NCI-H748 treated with DMSO at 0.1 percent for 48 hours (cell line): ENCODE results near the gene THRB.

Experiments
- DNase-seq: peaks from one replicate; lab custom pipeline; 2025; lab: John Stamatoyannopoulos, UW

The THRB gene

DNA sequence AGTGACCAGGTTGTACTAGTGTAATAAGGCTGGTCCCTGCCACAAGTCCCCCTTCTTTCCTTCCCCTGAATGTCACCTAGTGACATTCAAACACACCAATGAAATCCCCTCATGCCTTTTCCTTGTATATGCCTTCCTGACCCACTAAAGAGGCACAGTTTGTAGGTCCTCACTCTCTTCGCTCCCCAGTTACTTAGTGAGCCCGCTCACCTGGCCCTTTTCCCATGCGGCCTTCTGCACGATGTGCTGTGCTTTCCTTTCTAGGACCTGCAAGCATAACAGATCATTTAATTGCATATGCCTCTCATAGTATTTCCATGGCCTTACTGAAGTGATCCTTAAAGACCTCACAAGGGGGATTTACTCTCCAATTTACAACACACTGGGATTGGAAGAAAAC is 146.3 kb downstream of the THRB start:
- no peak for DNase-seq

DNA sequence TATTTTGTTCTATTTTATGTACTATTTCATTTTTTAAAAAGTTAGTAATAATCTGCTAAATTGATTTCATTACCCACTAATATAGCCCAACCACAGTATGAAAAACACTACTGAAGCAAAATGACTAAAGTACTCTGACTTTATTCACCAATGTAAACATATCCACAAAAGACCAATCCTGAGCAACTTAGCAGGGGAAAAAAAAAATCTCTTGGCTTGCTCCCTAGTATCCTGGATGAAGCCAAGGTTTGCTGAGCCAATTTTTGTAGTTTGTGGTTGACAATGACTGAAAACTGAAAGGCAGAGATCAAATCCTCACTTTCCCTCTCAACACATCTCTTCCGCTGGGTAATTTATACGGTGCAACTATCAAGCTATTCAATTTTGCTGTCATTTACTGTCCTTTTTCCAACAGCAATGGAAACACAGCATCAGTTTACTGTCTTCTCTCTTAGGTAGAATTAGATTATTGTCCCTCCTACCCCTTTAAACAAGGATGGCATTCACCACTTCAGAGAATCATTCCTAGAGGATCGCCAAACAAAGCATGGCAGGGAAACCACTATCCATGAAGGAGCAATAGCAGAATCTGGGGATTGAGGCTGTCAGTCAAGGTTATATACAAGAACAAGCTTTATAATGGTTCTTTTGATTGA is 149.7 kb downstream of the THRB start:
- DNase-seq = no peak

DNA sequence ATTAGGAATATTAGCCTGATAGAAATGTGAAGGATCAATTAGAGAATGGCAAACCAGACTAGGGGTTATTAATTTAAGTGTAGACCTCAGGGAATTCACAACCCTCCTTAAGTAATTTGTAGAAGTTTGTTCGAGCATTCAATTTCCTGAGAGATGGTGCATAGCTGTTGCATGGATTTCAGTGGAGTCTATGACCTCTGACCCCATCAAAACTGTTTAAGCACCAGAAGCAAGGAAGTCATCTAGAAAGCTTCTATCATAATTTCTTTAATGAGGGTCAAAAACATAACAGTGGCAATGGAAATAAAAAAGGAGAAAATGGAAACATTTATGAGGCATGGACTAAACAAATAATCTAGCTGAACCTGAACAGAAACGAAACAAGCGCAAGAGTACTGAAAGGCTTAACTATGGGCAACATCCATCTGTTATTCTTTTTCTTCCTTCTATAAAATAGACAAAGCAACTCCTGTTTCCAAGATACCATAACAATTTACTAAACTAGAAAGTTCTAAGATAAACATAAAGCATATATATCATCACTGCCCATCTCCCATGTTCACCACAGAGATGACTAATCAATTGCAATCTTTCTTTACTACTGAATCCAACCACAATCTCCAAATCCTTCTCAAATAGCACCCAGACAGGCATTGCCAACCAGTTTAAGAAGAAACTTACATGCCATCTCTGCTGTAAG is 151.4 kb downstream of the THRB start:
- DNase-seq = no peak

DNA sequence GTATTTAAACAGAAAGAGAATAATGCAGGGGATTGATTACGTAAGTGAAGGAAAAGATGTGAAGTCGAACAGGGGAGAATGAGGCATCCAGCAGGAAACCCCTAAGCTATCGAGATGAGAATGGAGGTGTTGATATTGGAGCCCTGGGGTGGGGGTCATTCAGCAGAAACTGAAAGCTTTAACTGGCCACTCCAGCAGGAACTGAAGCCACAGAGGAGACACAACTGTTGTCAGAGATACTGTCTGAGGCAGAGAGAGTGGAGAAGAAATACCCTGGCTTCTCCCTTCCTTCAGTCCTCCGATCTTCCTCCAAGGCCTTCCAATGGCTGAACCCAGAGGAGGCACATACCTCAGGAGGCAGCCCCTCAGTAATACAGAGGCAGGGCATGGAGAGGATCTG is 152.4 kb downstream of the THRB start:
- no peak for DNase-seq

DNA sequence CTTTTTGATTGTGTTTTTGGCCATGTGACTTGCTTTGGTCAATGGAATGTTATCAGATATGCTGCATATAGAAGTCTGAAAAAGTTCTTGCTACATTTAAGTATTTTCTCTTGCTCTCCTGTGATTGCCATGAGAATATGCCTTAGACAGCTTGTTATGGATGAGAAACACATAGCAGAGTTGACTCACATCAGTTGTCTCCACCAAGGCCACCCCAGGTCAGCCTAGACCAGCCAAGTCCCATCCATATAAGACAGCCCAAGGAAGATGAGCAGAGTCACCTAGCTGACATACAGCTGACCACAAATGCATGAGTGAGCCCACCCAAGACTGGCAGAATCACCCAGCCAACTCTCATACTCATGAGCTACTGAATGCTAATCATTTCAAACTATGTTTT is 153.0 kb downstream of the THRB start:
- DNase-seq = no peak

DNA sequence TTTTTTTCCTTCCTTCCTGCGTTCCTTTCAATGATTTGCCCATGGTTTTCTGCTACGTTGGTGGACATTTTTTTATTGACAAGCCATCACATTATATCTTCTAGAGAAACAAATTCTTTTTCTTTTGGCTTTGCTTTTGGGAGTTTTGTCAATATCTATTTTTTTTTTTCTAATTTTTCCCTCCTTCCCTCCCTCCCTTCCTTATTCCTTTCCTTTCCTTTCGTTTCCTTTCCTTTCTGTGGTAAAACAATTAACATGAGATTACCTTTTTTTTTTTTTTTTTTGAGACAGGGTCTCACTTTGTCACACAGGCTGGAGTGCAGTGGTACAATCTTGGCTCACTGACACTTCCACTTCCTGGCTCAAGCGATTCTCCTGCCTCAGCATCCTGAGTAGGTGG is 153.7 kb downstream of the THRB start:
- DNase-seq = no peak

DNA sequence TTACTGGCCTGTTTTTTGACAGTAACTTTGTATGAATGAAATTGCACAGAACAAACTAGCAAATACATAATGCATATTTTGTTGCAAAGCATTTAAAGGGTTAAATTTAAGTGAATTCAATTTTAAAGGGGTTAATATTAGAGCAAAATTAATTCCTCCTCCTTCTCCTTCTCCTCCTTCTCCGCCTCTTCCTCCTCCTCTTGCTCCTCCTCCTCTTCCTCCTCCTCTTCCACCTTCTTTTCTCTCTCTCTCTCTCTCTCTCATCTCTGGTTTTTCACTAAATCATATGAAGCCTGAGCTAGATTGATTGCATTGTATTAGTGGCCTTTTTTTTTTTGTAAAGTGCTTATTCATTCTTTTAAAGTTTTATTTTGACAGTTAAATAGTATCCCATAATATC is 154.5 kb downstream of the THRB start:
- no peak for DNase-seq

DNA sequence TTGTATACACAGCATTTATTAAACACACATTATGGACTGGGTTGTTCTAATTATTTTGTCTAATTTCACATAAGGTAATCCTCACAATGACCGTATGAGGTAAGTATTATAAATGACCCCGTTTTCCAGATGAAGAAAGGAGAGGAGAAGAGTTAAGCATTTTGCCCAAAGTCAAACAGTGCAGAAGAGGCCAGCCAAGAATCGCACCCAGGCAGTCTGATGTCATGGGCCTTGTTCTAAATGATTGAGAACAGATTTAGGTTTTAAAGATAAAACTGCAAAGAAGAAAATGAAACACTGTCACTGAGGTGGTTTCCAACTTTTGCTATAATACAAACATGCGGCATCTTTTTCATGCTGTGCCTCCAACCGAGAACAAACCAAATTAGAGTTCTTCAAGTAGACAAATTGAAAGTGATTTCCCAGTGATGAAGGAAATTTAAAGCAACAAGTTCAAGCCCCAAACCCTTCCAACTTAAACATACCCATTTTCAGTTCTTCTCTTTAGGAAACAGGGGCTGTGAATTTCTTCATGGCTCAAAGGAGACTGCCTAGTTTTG is 155.3 kb downstream of the THRB start:
- DNase-seq = no peak

DNA sequence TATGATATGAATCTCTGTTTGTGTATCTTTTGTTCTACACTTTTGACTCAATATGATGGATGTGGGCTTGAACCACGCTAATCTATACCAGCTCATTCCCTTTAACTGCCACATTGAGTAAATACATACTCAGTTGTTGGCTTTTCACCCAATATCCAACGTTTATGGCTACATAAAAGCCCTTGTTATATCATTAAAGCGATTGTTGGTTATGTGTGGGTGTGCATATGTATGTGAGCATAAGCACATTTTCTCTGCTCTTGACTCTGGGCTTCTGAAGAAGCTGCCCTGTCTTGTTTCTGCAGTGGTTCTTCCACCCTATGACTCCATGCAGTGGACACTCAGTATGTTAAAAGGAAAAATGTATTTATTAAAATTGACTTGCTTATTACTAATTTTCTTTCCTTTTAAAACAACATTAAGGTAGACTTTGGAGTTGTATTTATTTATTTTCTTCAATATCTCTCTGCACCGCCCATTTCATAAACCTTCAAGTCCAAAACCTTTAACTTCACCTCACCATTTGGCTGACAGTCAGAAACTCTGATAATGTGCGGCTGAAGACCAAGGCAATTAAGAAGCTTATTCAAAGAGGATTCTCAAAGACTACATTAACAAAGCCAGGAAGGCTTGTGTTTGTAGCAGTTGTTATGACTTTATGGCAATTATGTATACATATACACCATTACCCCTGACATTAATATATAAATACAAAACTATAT is 156.1 kb downstream of the THRB start:
- no peak for DNase-seq

DNA sequence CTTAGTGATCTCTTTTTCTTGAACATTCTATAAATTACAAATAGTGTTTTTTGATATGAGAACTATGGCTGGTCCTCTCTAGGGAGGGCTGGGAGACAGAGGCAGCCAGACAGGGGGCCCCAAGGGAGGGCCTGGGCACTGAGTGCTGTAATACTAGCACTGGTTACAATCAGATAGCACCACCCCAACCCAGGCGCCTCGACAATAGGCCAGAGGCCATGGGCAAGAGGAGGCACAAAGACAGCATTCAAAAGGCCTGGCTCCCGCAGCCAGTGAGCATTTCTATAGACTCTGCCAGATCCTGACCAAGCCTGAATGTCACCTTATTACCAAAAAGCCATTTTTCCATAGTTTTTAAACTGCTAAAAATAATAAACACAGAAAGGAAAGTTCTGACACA is 158.5 kb downstream of the THRB start:
- no peak for DNase-seq

DNA sequence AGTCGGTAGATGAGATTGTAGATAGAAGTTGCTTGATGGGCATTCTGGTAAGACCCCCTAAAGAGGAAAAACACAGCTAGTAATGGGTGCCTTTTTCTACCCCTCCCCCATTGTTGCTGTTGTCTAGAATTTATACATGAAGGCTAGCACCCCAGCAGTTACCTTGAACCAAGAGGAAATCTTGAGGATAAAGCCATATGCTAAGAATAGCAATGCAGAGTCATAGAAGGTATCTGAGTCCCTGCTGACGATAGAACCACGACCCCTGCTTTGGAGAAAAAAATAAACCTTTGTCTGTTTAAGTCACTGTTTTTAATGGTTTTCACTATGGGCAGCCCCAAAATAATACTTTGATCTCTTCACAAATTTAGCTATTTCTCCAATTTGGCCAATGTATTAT is 162.6 kb downstream of the THRB start:
- DNase-seq = no peak

DNA sequence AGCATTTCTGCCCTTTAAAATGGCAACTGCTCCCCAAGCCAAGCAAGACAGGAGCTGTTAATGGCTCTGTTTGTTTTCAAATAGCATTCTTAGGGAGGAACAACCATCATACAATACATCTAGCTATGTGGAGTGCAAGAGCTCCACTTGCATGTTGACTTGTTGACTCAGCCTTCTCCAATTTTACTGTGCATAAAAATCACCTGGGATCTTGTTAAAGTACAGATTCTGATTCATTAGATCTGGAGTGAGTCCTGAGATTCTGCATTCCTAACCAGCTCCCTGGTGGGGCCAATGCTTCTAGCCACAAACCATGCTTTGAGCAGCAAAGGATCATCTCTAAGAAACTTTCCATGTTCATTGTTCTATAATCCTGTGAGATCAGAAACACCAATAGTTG is 171.4 kb downstream of the THRB start:
- DNase-seq = no peak

DNA sequence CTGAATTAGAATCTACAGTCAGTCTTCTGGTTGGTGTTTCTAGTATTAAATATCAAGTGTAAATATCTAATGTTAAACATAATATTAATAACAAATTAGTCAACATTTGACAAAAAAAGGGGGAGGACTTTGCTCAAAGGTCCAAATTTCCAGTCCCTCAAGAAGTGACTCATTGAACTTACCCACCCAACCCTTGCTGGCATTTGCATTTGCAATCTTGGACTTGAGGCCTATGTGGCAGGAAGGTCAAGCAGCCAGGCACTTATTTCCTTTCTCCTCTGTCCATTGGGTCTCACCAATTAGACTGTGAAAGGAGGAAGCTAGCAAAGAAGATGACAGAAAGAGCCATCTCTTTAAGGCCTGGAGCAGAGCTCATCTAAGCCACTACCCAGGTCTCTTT is 174.0 kb downstream of the THRB start:
- no peak for DNase-seq

DNA sequence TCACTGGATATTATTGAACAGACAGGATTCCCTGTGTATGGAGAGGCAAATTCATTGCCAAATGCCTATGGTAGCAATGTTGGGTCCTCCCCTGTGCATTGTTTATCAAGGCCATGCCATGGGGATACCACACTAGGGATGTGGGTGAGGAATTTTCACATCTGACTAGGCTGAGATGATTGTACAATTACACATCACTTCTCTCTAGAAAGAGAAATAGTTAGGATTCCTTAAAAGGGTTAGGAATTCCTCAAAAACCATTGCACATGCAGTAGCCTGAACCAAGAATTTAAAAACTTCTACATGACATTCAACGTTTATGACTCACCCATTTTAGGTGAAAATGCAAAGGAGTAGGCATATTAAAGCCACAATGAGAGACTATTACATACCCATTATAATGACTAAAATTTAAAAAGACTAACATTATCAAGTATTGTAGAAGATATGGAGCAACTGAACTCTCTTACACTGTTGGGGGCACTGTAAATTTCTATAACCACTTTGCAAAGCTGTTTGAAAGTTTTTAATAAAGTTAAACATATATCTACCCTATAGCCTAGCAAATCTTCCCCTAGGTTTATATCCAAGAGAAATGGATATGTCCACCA is 175.9 kb downstream of the THRB start:
- DNase-seq = no peak

DNA sequence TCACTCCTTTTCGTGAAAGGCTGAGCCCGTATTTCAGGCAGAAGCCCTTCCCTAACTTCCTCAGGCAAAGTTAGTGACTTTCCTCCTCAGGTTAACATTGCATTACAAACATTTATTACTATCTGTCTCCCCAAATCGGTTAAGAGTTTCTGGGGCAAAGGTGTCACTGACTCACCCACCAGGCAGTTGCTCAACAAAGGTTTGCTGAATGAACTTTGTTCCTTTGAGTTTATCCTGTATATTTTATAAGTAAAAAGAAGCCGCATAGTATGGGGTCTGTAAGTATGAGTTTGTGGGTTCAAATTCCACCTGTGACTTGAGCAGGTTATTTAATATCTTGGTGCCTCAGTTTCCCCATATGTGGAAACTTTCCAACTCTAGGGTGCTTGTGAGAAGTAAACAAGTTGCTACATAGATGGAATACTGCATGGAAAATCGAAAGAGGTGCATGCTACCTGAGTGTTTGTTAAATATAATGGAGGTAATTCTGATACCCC is 177.7 kb downstream of the THRB start:
- no peak for DNase-seq

DNA sequence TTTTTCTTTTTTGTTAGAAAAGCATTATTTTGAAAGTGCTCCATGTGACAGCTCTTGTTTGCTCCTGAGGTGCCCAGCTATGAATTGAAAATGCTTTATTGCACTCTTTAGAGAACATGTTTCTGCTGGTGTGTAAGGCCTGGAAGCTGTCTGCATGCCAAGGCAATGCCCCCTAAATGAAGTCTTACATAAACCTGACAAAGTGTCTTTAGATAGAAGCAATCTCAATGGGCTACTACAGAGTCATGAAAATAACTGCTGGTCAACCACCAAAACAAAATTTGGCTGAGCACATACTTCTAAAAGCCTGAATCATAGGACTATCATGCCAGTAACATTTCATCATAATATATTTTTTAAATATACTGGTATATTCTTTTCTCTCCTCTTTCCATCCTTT is 178.7 kb downstream of the THRB start:
- no peak for DNase-seq

DNA sequence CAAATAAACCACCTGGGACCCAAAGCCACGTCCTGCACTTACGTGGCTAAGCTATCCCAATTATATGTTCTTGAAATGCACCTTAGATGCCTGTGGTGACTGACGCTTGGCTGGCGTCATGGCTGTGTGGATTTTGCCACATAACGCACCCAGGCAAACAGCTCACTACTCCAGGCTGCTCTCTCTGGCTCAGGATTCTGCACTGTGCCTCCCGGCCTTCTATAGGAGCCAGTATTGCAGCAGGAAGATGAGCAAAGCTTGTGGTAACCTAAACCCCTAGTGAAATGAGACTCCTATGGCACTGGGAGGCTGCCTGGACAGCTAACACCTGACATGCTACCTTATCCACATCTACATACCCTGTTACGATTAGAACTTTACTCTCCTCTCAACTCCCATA is 179.3 kb downstream of the THRB start:
- DNase-seq = no peak

DNA sequence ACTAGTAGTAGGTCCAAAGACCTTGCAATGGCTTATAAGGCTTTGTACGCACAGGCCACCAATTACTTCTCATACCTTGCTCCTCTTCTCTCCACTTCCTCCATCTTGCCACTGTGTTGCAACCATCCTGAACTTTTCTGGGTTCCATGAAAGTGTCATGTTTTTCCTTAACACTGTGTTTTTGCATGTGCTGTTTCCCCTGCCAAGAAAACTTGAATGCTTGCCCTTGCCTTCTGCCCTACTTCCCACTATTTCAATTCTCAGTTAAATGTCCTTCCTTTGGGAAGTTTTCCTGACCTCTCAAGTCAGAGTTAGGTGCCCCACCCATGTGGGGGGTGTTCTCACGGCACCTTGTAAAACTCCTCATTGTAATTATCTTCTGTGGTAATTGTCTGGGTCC is 182.8 kb downstream of the THRB start:
- no peak for DNase-seq

DNA sequence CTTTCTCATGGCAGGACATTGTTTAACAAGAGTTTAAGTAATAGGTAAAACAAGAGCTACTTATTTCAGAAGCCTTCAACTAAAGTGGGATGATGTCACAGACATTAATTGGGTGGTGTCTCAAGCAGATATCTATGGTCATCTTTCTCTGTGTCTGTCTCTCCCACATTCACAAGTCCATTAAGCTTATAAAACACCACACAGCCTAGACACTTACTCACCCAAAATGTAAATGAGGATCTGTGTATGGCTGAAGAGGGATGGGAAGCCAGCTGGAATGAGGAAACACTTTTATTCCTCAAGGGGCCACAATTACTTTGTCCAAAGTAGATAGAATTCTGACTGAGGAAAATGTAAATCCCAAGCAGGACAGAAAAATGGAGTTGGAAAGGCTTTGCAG is 183.8 kb downstream of the THRB start:
- DNase-seq = no peak

DNA sequence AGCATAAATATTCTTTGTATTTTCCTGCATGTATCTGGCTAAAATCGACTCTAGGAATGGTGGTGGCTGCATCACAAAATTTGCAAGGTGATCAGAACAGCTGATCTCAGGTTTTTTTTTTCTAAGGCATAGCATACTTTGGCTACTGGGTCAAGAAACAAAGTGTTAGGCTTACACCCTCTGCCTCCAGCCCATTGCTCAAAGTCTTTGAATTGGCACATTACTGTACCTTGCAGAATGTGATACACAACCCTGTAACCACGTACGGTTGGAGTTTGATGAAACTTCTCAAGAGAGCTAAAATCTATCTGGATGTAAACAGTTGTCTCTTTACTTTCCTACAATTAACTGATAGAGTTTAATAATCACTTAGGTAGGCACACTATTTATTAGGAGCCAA is 188.1 kb downstream of the THRB start:
- no peak for DNase-seq

DNA sequence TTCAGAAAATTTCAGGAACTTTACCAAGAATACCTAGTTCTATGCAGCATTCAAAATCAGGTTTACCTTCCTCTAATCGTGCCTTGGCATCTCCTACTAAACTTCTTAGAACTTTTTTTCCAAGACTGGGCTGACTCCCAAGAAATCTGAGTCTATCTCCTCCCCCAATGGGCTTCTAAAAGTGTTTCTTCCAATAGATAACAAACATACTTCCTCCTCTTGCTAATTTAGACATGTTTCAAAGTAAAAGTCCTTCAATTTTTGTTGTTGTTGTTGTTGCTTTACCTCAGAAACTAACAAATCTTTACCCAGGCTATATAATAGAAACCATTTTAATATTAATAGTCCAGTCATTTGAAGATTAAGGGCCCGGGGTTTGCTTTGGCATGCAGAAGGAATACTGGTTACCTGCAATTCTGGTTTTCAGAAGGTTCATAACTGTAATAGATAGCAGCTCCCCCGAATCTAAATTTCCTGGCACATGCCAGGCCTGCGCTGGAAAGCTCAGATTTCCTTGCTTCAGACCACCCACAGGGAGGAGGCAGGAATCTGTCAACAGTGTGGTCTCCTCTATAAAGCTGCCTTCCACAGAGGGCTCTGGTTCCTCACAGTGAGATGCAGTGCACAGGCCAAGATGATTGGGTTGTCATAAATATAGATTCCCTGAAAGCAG is 188.7 kb downstream of the THRB start:
- no peak for DNase-seq
